Mesendoderm (in vitro differentiated cells): ENCODE measurements around the gene RBM19.

Experiments
- DNase-seq: peaks from one replicate; pipeline ENCODE4 v3.0.0; 2013
- H2AK5ac ChIP-seq: 2 replicates; pipeline ENCODE4 v1.6.1; 2013; ENCODE audit warnings: low read length, inconsistent platforms
- H2BK120ac ChIP-seq: 2 replicates; pipeline ENCODE4 v1.6.1; 2013; ENCODE audit warnings: low read depth, mild to moderate bottlenecking, low read length, moderate library complexity, mixed read lengths
- H2BK15ac ChIP-seq: replicated peaks from 2 replicates; pipeline ENCODE4 v1.6.1; 2013; ENCODE audit warnings: low read depth, mild to moderate bottlenecking, moderate library complexity
- H2BK5ac ChIP-seq: 2 replicates; pipeline ENCODE4 v1.6.1; 2013; ENCODE audit warnings: low read length, inconsistent platforms
- H3K18ac ChIP-seq: 2 replicates; pipeline ENCODE4 v1.6.1; 2013; ENCODE audit warnings: mild to moderate bottlenecking, low read length, mixed read lengths
- H3K23ac ChIP-seq: one replicate; pipeline ENCODE4 v1.6.1; 2013; ENCODE audit warnings: low read length
- H3K27ac ChIP-seq: 2 replicates; pipeline ENCODE4 v1.5.1; 2013; ENCODE audit warnings: low read depth, mild to moderate bottlenecking, inconsistent platforms, low read length, moderate library complexity
- H3K27me3 ChIP-seq: 2 replicates; pipeline ENCODE4 v1.6.1; 2013; ENCODE audit warnings: low read length, control low read depth, mild to moderate bottlenecking, inconsistent platforms; ENCODE audit not compliant: insufficient read depth, poor library complexity
- H3K36me3 ChIP-seq: 2 replicates; pipeline ENCODE4 v1.6.1; 2013; ENCODE audit warnings: low read length, inconsistent platforms; ENCODE audit not compliant: control insufficient read depth, insufficient read depth
- H3K4ac ChIP-seq: one replicate; pipeline ENCODE4 v1.6.1; 2013; ENCODE audit warnings: low read depth, mild to moderate bottlenecking, low read length, moderate library complexity
- H3K4me1 ChIP-seq: 2 replicates; pipeline ENCODE4 v1.6.1; 2013; ENCODE audit warnings: low read depth, low read length, inconsistent platforms; ENCODE audit not compliant: control insufficient read depth
- H3K4me2 ChIP-seq: 2 replicates; pipeline ENCODE4 v1.6.1; 2013; ENCODE audit warnings: low read length
- H3K4me3 ChIP-seq: 2 replicates; pipeline ENCODE4 v1.5.1; 2013; ENCODE audit warnings: mild to moderate bottlenecking, low read length
- H3K56ac ChIP-seq: one replicate; pipeline ENCODE4 v1.6.1; 2013; ENCODE audit warnings: low read length
- H3K79me1 ChIP-seq: 2 replicates; pipeline ENCODE4 v1.6.1; 2013; ENCODE audit warnings: low read length, inconsistent platforms
- H3K79me2 ChIP-seq: 2 replicates; pipeline ENCODE4 v1.6.1; 2013; ENCODE audit warnings: mild to moderate bottlenecking, low read length; ENCODE audit not compliant: control insufficient read depth, insufficient read depth
- H3K9ac ChIP-seq: 2 replicates; pipeline ENCODE4 v1.6.1; 2013; ENCODE audit warnings: low read length, inconsistent platforms
- H4K5ac ChIP-seq: one replicate; pipeline ENCODE4 v1.6.1; 2013; ENCODE audit warnings: low read length
- H4K8ac ChIP-seq: one replicate; pipeline ENCODE4 v1.6.1; 2013; ENCODE audit warnings: low read depth, mild to moderate bottlenecking, control low read depth, low read length, moderate library complexity
- WGBS: extraction: QIAGEN DNeasy Blood & Tissue Kit; methylation state at CpG from one replicate; pipeline ENCODE4 v1.1.7; 2013; ENCODE audit warnings: low lambda C conversion rate, missing lambda C conversion rate; ENCODE audit not compliant: insufficient coverage; ENCODE audit errors: extremely low coverage; 5-methylcytosine and 5-hydroxymethylcytosine counted together

RBM19 gene

DNA sequence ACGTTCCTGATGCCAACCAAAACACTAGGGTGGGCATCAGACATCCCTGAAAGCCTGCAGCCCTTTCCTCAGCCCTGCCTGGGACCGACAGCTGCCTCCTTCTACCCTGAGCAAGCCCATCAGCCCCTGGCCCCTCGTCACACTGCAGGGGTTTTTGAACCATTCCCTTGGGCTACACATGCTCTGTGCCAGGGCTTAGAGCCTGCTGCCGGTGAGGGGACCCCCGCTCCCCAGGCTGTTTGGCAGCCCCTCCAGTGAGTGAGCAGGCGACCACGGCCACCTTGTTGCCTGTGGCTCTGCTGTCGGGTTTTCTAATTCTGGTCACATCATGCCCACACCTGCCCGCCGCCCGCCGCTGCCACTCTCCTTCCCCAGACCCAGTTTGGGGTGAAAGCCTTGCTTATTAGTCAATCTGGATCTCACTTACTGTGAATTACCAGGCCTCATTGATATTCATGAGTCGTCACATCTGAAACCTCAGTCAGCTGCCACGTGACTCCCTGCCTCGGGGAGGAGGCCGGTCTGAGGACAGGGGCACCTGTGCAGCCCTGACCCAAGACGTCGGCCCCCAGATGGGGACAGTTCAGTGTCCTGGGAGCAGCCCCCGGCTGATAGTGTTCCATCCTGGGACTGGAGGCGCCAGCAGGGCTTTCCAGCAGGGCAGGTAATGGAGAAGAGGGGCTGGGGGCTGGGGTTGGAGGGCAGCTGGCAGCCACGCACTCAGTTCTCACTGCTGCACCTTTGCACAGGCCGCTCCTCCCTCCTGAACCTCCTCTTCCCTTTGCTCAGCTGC, 163.0 kb downstream of the RBM19 start:
- Histone ChIP-seq H2AK5ac (no peak overlapping the region), H3K9ac (no peak overlapping the region), H3K27me3 (no peaks in the 10 kb centered on the region), H3K4me3 (no peak overlapping the region), H3K36me3 (no peaks in the 10 kb centered on the region), H4K8ac (no peak overlapping the region), H3K18ac (no peak overlapping the region), H3K23ac (no peak overlapping the region), H3K56ac (no peak overlapping the region), H2BK5ac (no peak overlapping the region), H3K79me1 (no peaks in the 10 kb centered on the region), H4K5ac (no peak overlapping the region), H3K4me1 (no peaks in the 10 kb centered on the region), H3K4ac (no peak overlapping the region), H3K27ac (no peak overlapping the region), H2BK120ac (no peak overlapping the region), H3K79me2 (no peaks in the 10 kb centered on the region), H2BK15ac (no peak overlapping the region), H3K4me2 (no peak overlapping the region)
- WGBS, result no CpG with 5 or more reads among the region's 22 CpGs
- DNase-seq, result no peak

- Histone ChIP-seq H3K4ac (no peak overlapping the region), H3K18ac (no peak overlapping the region), H2BK15ac (no peak overlapping the region), H3K23ac (no peak overlapping the region), H2AK5ac (no peak overlapping the region), H3K56ac (no peak overlapping the region), H3K27ac (no peak overlapping the region), H3K36me3 (no peaks in the 10 kb centered on the region), H3K79me2 (no peaks in the 10 kb centered on the region), H3K9ac (no peak overlapping the region), H4K5ac (no peak overlapping the region), H4K8ac (no peak overlapping the region), H3K4me3 (no peak overlapping the region), H2BK5ac (no peak overlapping the region), H3K4me1 (no peaks in the 10 kb centered on the region), H3K79me1 (no peaks in the 10 kb centered on the region), H2BK120ac (no peak overlapping the region), H3K4me2 (no peak overlapping the region), H3K27me3 (no peaks in the 10 kb centered on the region)
- no CpG with 5 or more reads among the region's 17 CpGs for WGBS
- no peak for DNase-seq
Observed at GRCh38 chr12:113802000-113802749, 163.9 kb downstream of the RBM19 start.

DNA sequence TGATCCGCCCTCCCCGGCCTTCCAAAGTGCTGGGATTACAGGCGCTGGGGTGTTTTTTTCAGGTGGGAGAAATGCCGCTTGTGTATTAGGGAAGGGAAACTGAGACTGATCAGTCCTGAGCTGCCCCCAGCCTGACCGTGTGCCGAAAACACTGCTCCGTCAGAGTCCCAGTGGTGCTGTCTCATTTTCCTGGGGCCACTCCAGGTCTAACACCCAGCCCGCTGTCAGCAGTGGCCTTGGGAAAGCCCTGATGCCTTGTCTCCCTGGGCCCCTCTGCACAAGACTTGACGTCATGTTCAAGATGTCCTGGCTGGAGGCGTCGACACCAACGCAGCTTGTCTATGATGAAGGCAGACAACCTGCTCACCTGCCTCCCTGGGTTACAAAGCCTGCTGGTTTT, 165.9 kb downstream of the RBM19 start:
- H3K36me3 ChIP-seq, result no peaks in the 10 kb centered on the region
- no peak overlapping the region for H3K4ac ChIP-seq
- H3K27ac ChIP-seq, result no peak overlapping the region
- no peak overlapping the region for H3K23ac ChIP-seq
- H3K79me1 ChIP-seq, result no peaks in the 10 kb centered on the region
- no peak overlapping the region for H3K18ac ChIP-seq
- no peaks in the 10 kb centered on the region for H3K27me3 ChIP-seq
- no peak overlapping the region for H4K8ac ChIP-seq
- no peak overlapping the region for H4K5ac ChIP-seq
- WGBS, result no CpG with 5 or more reads among the region's 12 CpGs
- H2AK5ac ChIP-seq, result no peak overlapping the region
- DNase-seq, result no peak
- H3K56ac ChIP-seq, result no peak overlapping the region
- no peak overlapping the region for H2BK5ac ChIP-seq
- no peaks in the 10 kb centered on the region for H3K79me2 ChIP-seq
- no peak overlapping the region for H3K4me3 ChIP-seq
- H3K4me2 ChIP-seq, result no peak overlapping the region
- H2BK120ac ChIP-seq, result no peak overlapping the region
- H3K4me1 ChIP-seq, result no peaks in the 10 kb centered on the region
- H2BK15ac ChIP-seq, result no peak overlapping the region
- H3K9ac ChIP-seq, result no peak overlapping the region

DNA sequence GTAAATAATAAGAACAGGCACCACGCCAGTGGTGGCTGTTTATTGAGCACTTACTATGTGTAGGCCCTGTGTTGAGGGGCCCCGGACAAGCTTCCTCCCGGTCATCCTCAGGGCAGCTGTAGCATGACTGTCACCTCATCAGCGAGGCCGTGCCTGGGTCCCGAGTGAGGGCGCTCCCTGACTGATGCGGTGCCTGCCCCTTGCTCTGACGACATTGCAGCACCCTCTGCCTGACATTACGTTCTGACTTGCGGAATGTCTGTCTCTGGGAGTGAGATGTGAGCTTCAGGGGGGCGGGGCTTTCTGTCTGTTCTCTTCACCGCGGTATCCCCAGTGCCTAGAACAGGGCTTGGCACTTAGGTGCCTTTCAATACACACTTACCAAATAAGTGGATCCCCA, 167.6 kb downstream of the RBM19 start:
- no peak overlapping the region for H2AK5ac ChIP-seq
- no CpG with 5 or more reads among the region's 14 CpGs for WGBS
- H4K8ac ChIP-seq, result no peak overlapping the region
- no peak overlapping the region for H3K4ac ChIP-seq
- H3K79me1 ChIP-seq, result no peaks in the 10 kb centered on the region
- no peak overlapping the region for H3K4me3 ChIP-seq
- H3K27me3 ChIP-seq, result no peaks in the 10 kb centered on the region
- DNase-seq, result no peak
- H2BK120ac ChIP-seq, result no peak overlapping the region
- no peak overlapping the region for H3K9ac ChIP-seq
- H3K36me3 ChIP-seq, result no peaks in the 10 kb centered on the region
- H3K23ac ChIP-seq, result no peak overlapping the region
- H2BK5ac ChIP-seq, result no peak overlapping the region
- no peak overlapping the region for H3K27ac ChIP-seq
- H3K4me2 ChIP-seq, result no peak overlapping the region
- no peaks in the 10 kb centered on the region for H3K4me1 ChIP-seq
- no peak overlapping the region for H3K18ac ChIP-seq
- H2BK15ac ChIP-seq, result no peak overlapping the region
- no peak overlapping the region for H4K5ac ChIP-seq
- no peaks in the 10 kb centered on the region for H3K79me2 ChIP-seq
- H3K56ac ChIP-seq, result no peak overlapping the region

GRCh38 chr12:113797535-113797868, 168.6 kb downstream of the RBM19 start:
- Histone ChIP-seq H3K4ac (no peak overlapping the region), H3K4me3 (no peak overlapping the region), H3K4me2 (no peak overlapping the region), H2AK5ac (no peak overlapping the region), H3K27ac (no peak overlapping the region), H3K18ac (no peak overlapping the region), H4K5ac (no peak overlapping the region), H3K9ac (no peak overlapping the region), H3K36me3 (no peaks in the 10 kb centered on the region), H2BK15ac (no peak overlapping the region), H3K56ac (no peak overlapping the region), H3K79me2 (no peaks in the 10 kb centered on the region), H4K8ac (no peak overlapping the region), H3K79me1 (no peaks in the 10 kb centered on the region), H3K27me3 (no peaks in the 10 kb centered on the region), H3K23ac (no peak overlapping the region), H3K4me1 (no peaks in the 10 kb centered on the region), H2BK5ac (no peak overlapping the region), H2BK120ac (no peak overlapping the region)
- no peak for DNase-seq
